Stomach (tissue), 9 donors: ENCODE measurements around the gene NSUN6. TPM values are rescaled to one million over a fixed set of nuclear protein-coding genes. Genes with fewer than 3 reads are reported as not detected.

ENCODE experiments used
- DNase-seq, 2 donors: peaks; one replicate each; pipeline versions ENCODE4 v3.0.0 to v3.0.0-alpha.2; 2013 to 2019
- H3K27ac ChIP-seq, 5 donors: fragments of 200-600 bp in 4 of 5; sonication (generic) in 4 of 5; one replicate each; pipeline ENCODE4 v1.5.1; 2013 to 2019; ENCODE audit warnings: mild to moderate bottlenecking in 1 of 5, moderate library complexity in 1 of 5
- H3K27me3 ChIP-seq, 3 donors: fragments of 200-600 bp; sonication (generic); one replicate each; pipeline ENCODE4 v1.5.1; 2017 to 2019; ENCODE audit warnings: mixed run types in 1 of 3
- H3K36me3 ChIP-seq, 4 donors: fragments of 200-600 bp; sonication (generic); 1 replicate in 3 of 4; 2 replicates in 1 of 4; pipeline ENCODE4 v1.5.1; 2016 to 2019
- H3K4me1 ChIP-seq, 4 donors: fragments of 200-600 bp; sonication (generic); one replicate each; pipeline ENCODE4 v1.5.1; 2016 to 2019
- H3K4me3 ChIP-seq, 4 donors: fragments of 200-600 bp; sonication (generic) in 3 of 4; one replicate each; pipeline ENCODE4 v1.5.1; 2016 to 2019; ENCODE audit warnings: mild to moderate bottlenecking in 1 of 4
- H3K9me3 ChIP-seq, 4 donors: fragments of 200-600 bp; sonication (generic); one replicate each; pipeline ENCODE4 v1.5.1; 2016 to 2019
- EP300 ChIP-seq: sonication (generic); formaldehyde crosslinking; IDR thresholded peaks from one replicate; pipeline ENCODE4 v1.6.1; 2017; ENCODE audit warnings: antibody characterized with exemption
- POLR2A ChIP-seq, 4 donors: fragments of 450-650 bp; IDR thresholded peaks; one replicate each; pipeline ENCODE4 v1.6.1; 2016; ENCODE audit warnings: antibody characterized with exemption in 4 of 4, control low read depth in 2 of 4, mild to moderate bottlenecking in 1 of 4, moderate library complexity in 1 of 4
- POLR2AphosphoS5 ChIP-seq, 3 donors: sonication (generic); formaldehyde crosslinking; IDR thresholded peaks; one replicate each; pipeline ENCODE4 v1.6.1; 2016; ENCODE audit warnings: antibody characterized with exemption in 3 of 3
- WGBS, 5 donors: extraction: QIAGEN DNeasy Blood & Tissue Kit in 3 of 5; methylation state at CpG; one replicate each; pipeline versions ENCODE4 v1.1.5 to v1.1.7; 2013 to 2018; 5-methylcytosine and 5-hydroxymethylcytosine counted together
- intact Hi-C: fragments of 100-400 bp; cut with DNase I; formaldehyde crosslinking; loops from one replicate; pipeline ENCODE4 v1.15.1; 2023; ENCODE audit warnings: low total_unique reads
- polyA plus RNA-seq, 3 donors: library from polyadenylated mRNA; stranded (reverse); fragments of 200-250 nt; gene quantifications; one replicate each; pipeline ENCODE4 v1.2.3, GENCODE V29; 2013
- total RNA-seq, 5 donors: library from RNA; depleted of rRNA; stranded (reverse); fragments of >200 nt; gene quantifications; one replicate each; pipeline versions ENCODE4 v1.1.0 to v1.2.3, GENCODE V29; 2014 to 2016
- TF ChIP-seq, protein P1 (sequence below), 7 experiments: fragments of 450-650 bp in 4 of 7; fragments of 200-600 bp in 3 of 7; sonication (generic) in 3 of 7; IDR thresholded peaks; one replicate each; pipeline ENCODE4 v1.5.1; 2016 to 2019; ENCODE audit warnings: antibody characterized with exemption in 7 of 7, control low read depth in 2 of 7, mild to moderate bottlenecking in 1 of 7
- donor health status: healthy with polysubstance abuse.
- donor health status: Bipolar disorder and iron deficiency.
- donor health status: healthy.

Gene NSUN6
- total and polyA plus RNA-seq, 8 donors = 3.1 to 52.7 (median 8.2) TPM

DNA sequence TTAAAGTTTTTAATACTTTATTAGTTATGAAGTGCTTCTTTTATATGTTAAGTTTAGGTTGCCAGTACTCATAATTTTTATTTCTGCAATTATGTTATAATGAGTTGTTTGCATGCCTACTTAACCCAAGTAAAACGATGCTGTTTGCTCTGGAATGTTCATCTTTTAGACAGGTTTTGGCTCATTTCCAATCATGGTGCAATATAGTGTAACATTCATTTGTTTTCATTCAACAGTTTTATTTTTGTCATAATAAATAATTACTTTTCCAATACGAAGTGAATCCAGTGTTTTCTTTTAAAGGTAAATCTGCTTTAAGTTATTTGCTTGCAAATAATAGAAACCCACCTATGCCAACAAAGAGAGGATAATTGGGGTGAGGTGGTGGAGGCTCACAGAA lies 30.0 kb upstream of the NSUN6 start:
- no peak overlapping the region for H3K4me3 ChIP-seq
- TF ChIP-seq, protein P1, sequence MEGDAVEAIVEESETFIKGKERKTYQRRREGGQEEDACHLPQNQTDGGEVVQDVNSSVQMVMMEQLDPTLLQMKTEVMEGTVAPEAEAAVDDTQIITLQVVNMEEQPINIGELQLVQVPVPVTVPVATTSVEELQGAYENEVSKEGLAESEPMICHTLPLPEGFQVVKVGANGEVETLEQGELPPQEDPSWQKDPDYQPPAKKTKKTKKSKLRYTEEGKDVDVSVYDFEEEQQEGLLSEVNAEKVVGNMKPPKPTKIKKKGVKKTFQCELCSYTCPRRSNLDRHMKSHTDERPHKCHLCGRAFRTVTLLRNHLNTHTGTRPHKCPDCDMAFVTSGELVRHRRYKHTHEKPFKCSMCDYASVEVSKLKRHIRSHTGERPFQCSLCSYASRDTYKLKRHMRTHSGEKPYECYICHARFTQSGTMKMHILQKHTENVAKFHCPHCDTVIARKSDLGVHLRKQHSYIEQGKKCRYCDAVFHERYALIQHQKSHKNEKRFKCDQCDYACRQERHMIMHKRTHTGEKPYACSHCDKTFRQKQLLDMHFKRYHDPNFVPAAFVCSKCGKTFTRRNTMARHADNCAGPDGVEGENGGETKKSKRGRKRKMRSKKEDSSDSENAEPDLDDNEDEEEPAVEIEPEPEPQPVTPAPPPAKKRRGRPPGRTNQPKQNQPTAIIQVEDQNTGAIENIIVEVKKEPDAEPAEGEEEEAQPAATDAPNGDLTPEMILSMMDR (IDR thresholded peaks at IDR 0.05) = no peak
- TF ChIP-seq EP300 (no peak), POLR2A (IDR thresholded peaks at IDR 0.05) (no peak), POLR2AphosphoS5 (IDR thresholded peaks at IDR 0.05) (no peak)
- WGBS, 5 donors = 21 to 39% (median 33%) methylated on average over 2 of the region's 2 CpGs
- no peak overlapping the region for H3K27ac ChIP-seq
- no peaks in the 10 kb centered on the region for H3K4me1 ChIP-seq
- no peak for DNase-seq
- H3K27me3 ChIP-seq = no peaks in the 10 kb centered on the region
- H3K36me3 ChIP-seq = peaks cover 0 to 10% (median 5%) of the 10 kb centered on the region in 4 donors
- H3K9me3 ChIP-seq = no peaks in the 10 kb centered on the region
- intact Hi-C loops = no loop called here

GRCh38 chr10:18680754-18681153 lies 29.4 kb upstream of the NSUN6 start:
- no peak overlapping the region for H3K4me3 ChIP-seq
- H3K27me3 ChIP-seq = no peaks in the 10 kb centered on the region
- DNase-seq = no peak
- no peak for TF ChIP-seq POLR2AphosphoS5 (IDR thresholded peaks at IDR 0.05)
- TF ChIP-seq, protein P1 (IDR thresholded peaks at IDR 0.05) = no peak
- no peak for TF ChIP-seq EP300
- no peak for TF ChIP-seq POLR2A (IDR thresholded peaks at IDR 0.05)
- H3K27ac ChIP-seq = no peak overlapping the region
- H3K4me1 ChIP-seq = no peaks in the 10 kb centered on the region
- peaks cover 0 to 13% (median 10%) of the 10 kb centered on the region in 4 donors for H3K36me3 ChIP-seq
- no peaks in the 10 kb centered on the region for H3K9me3 ChIP-seq
- WGBS, 5 donors = 90 to 95% (median 93%) methylated on average over 3 of the region's 3 CpGs
- intact Hi-C loops = no loop called here

DNA sequence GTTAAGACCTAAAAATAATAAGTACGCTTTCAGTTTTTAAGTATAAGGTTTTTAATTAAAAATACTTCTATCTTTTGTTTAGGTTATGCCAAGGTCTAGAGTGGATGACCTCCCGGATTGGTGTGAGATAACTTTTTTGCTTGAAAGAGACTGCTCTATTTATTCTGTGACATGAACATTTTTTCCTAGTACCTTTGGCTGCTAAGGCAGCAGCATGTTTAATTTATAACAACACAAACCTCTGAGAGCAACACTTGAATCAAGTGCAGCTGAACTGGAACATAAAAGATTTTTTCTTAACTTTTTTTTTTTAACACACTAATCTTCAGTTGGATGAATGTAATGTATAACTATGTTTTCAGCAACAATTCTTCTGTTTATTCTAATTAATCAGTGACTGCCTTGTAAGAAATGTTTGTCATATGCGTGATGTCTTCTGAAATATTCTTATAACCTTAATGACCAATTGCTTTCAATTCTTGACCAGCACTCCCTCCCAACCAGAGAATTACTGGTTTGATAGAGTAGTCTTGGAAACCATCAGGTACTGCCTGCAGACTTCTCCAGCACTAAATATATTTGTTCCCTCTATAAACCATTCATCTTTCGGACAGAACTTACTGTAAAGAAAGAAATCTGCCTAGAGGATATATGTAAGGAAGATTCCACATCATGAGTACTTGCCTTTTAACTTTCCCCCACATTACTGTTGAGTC lies 23.9 kb upstream of the NSUN6 start:
- peaks cover 6 to 64% (median 58%) of the 10 kb centered on the region in 4 donors for H3K36me3 ChIP-seq

GRCh38 chr10:18668026-18668425 lies 16.6 kb upstream of the NSUN6 start:
- no peak overlapping the region for H3K4me3 ChIP-seq
- no peak for DNase-seq
- H3K36me3 ChIP-seq = peaks cover 0 to 53% (median 52%) of the 10 kb centered on the region in 4 donors
- intact Hi-C loops = no loop called here
- TF ChIP-seq POLR2AphosphoS5 (IDR thresholded peaks at IDR 0.05) (no peak), EP300 (no peak), POLR2A (IDR thresholded peaks at IDR 0.05) (no peak)
- TF ChIP-seq, protein P1 (IDR thresholded peaks at IDR 0.05) = no peak
- no peaks in the 10 kb centered on the region for H3K27me3 ChIP-seq
- H3K4me1 ChIP-seq = peaks cover 7 to 39% (median 26%) of the 10 kb centered on the region in 4 donors
- WGBS, 5 donors = 47 to 65% (median 58%) methylated on average over 2 of the region's 2 CpGs
- no peaks in the 10 kb centered on the region for H3K9me3 ChIP-seq
- no peak overlapping the region for H3K27ac ChIP-seq

More for the DNA sequence above, 23.9 kb upstream of the NSUN6 start:
- no peak for DNase-seq
- H3K4me1 ChIP-seq = no peaks in the 10 kb centered on the region
- no peak overlapping the region for H3K27ac ChIP-seq
- H3K27me3 ChIP-seq = no peaks in the 10 kb centered on the region
- intact Hi-C loops = no loop called here
- 63 to 85% (median 74%) methylated on average over 4 of the region's 4 CpGs for WGBS, 5 donors
- no peak overlapping the region for H3K4me3 ChIP-seq
- H3K9me3 ChIP-seq = no peaks in the 10 kb centered on the region
- TF ChIP-seq POLR2A (IDR thresholded peaks at IDR 0.05) = no peak
- no peak for TF ChIP-seq POLR2AphosphoS5 (IDR thresholded peaks at IDR 0.05)
- TF ChIP-seq, protein P1 (IDR thresholded peaks at IDR 0.05) = no peak
- TF ChIP-seq EP300 = no peak
